NCI-H446 treated with DMSO at 0.1 percent for 48 hours (cell line): Measurements from ENCODE around the gene DNTTIP2.
"Not testable (repeated sequence)": the region's sequence is repeated elsewhere in the genome, so short reads cannot be mapped to it uniquely, and the experiment has no call there.

Experiments used
- DNase-seq: peaks from one replicate; lab custom pipeline; 2025; lab: John Stamatoyannopoulos, UW

The DNTTIP2 gene, protein sequence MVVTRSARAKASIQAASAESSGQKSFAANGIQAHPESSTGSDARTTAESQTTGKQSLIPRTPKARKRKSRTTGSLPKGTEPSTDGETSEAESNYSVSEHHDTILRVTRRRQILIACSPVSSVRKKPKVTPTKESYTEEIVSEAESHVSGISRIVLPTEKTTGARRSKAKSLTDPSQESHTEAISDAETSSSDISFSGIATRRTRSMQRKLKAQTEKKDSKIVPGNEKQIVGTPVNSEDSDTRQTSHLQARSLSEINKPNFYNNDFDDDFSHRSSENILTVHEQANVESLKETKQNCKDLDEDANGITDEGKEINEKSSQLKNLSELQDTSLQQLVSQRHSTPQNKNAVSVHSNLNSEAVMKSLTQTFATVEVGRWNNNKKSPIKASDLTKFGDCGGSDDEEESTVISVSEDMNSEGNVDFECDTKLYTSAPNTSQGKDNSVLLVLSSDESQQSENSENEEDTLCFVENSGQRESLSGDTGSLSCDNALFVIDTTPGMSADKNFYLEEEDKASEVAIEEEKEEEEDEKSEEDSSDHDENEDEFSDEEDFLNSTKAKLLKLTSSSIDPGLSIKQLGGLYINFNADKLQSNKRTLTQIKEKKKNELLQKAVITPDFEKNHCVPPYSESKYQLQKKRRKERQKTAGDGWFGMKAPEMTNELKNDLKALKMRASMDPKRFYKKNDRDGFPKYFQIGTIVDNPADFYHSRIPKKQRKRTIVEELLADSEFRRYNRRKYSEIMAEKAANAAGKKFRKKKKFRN

DNA sequence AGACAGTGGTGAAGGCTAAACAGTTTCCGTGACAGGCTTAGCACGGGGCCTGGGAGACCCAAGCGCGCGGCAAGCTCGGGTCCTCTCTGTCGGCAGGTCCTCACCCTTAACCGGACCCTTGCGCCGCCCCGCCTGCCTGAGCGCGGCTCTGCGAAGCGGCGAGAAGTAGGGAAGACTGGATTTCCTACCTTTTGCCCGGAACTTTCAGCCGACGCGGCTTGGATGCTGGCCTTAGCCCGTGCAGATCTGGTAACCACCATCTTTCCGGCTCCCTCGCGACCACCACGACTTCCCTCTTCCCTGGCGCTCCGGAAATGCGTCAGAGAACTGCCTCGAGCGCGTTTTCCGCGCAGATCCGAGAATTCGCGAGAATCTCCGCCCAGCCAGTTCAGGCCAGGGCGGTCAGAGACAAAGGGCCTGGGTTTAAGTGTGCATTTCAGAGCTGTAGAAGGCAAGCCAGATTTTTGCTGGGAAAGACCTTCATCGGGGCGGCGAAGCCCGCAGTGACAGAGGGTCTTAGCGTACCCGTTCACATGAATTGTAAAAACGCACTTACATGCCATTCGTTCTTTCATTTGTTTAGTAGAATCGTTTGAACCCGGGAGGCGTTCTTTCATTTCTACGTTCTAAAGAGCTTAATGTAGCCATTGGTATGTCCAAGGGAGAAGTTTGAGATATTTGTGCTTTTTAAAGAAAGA, at the start of gene DNTTIP2:
DNTTIP2 (minus strand) TSS at position 318 of the 698 bp plus-strand sequence; CDS start at position 260, 58 bp downstream.
- peak; percentile 82 for DNase-seq

GRCh38 chr1:93925206-93925605, 46.2 kb upstream of the DNTTIP2 start:
- DNase-seq: no peak

DNA sequence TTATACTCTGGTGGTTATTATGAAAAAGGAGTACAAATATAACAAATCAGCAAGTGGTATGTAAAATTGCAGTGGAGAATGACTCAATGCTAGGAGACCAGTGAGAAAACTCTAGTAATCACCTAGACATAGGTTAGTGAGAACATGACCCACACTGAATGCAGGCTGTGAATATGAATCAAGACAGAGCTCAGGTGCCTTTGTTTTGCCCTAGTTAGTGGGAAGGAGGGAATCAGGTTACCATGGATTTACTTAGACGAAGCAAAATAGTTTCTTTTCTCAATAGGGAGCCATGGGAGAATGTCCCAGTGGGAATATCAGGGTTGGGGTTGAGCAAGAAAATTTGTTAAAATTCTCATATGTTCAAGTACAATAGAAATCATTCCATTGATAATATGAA, 40.8 kb upstream of the DNTTIP2 start:
- no peak for DNase-seq

DNA sequence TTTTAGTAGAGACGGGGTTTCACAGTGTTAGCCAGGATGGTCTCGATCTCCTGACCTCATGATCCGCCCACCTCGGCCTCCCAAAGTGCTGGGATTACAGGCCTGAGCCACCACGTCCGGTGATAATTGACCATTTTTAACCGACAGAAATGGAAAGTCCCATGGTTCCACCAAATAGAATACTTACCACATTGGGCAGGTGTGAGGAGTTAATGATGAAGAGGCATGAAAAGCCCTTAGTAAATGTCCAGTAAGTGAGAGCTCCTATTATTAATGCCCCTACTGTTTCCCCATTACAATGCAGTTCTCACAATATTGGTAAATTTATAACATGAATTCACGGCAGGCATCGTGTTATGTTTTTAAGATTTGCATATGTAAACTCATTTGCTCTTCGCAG, 38.3 kb upstream of the DNTTIP2 start:
- DNase-seq: no peak

- not testable (repeated sequence) for DNase-seq
These were observed 31.9 kb upstream of the DNTTIP2 start for GRCh38 chr1:93910880-93911279.

GRCh38 chr1:93910305-93910704, 31.3 kb upstream of the DNTTIP2 start:
- no peak for DNase-seq

DNA sequence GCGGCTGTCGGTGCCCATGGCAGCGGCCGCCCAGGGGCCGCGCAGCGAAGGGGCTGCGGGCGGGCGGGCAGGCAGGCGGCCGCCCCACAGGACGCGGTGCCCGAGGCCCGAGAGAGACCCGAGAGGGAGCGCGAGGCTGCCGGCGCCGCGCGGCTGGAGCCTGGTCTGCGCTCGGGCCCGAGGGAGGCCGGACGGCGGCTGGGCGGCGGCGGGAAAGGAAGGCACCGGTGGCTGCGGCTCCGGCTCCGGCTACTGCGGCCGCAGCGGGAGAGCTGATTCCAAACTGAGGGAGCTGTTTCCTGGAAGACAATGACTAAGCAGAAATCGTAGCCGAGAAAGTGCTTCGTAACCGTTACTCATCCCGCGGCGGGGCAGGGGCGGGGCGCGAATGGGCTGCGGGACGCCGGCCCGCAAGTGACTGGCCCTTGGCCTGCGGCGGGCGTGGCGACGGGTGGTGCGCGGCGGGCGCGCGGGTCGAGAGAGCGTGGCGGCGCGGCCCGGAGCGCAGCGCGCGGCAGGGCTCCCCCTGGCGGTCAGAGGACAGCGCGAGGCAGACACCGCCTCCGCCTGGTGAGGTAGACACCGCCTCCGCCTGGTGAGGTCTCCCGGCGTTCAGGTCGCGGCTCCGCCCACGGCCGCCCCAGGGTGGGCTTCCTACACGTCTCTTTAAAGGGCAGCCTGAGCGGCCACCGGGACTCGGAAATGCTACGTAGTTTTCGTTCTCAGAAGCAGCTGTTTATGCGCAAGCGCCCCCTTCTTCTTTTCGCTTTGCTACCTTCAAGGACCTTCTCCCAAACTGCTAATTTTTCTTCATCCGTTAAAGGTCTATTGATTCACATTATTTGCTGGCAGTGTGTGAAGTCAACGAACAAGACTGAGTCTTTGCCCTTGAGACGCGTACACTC, 30.4 kb upstream of the DNTTIP2 start, which contains the start of gene GCLM:
GCLM (minus strand) TSS at position 285 of the 905 bp plus-strand sequence; CDS start at position 18, 267 bp downstream.
- DNase-seq: peak; percentile 76

DNA sequence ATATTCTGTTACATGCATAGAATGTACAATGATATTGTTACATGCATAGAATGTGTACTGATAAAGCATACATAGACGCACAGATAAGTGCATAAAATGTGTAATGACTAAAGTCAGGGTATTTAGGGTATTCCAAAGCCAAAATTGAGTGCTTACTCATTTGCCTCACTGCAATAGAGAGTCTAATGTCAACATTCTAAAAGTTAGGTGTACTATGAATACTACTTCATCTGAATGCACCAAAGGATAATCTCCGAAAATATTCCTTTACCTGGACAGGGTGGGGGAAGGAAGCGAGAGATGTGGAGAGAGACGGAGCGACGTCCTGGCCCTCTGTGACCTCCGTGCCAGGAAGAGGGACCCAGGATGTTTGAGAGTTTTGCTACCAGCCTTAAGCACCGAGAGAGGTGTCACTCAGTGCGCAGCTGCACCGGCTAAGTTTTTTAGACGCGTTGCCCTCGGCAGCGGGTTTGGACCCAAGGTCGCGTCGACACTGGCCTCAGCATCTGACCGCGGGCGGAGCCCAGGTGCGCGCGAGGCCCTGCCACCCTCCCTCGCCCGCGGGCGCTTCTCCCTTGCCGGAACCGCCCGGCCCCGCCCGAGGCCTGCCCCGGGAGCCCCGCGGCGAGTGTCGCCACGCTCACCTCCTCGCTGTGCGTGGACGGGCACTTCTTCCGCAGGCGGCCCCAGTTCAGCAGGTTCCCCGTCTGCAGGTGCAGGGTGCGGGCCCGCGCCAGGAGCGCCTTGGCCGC, 29.6 kb upstream of the DNTTIP2 start:
- no peak for DNase-seq

- peak; percentile 23 for DNase-seq
These were observed 28.7 kb upstream of the DNTTIP2 start for GRCh38 chr1:93907718-93908117.

GRCh38 chr1:93906480-93906879, 27.5 kb upstream of the DNTTIP2 start:
- no peak for DNase-seq

DNA sequence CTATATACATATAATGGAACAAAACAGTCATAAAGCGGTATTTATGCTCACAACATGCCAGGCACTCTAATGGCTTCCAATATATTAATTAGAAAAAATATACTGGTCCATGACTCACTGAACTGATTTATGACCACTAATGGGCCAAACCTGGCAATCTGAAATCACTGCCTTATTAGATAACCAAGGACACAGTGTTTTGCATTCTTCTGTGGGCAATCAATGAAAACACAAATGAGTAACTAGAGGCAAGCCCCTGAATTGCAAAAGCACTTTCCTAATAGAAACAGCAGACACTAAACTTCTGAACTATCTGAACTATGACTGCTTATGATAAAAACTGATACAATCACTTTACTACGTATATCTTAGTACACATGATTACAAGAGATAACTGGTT, 26.7 kb upstream of the DNTTIP2 start:
- no peak for DNase-seq

- no peak for DNase-seq
These were observed 26.0 kb upstream of the DNTTIP2 start for GRCh38 chr1:93905051-93905450.

- no peak for DNase-seq
These were observed 25.2 kb upstream of the DNTTIP2 start for GRCh38 chr1:93904228-93904627.

DNA sequence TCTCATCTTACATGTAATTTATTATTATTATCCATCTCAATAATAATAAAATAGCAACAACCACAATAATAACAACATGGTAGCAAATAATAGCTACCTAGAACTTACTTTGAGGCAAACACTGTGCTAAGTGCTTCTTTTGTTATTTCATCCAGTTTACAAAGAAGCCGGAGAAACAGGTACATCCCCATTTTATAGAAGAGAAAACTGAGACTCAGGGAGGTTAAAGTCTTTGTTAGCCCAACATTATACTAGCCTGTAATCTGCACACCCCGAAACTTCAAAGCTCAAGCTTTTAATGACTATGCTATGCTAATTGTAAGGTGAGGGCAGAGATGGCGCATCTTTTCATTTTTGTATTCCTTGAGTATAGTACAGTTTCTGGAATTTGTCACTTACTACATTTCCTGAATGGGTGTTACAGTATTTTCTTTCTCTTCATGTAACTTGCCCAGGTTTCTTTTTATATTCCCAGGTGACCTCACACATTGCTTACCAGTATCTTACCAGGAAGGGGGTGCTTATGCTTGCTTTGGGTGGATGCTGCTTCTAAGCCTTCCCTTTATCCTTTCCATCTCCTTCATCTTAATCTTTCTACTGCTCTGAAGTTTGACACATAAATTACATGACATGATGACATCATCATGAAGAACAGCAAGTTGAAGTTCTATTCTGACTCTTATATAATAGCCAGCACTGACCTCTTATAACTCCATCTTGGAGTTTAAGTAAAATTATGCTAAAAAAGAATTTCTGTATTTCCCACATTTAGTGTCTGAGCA, 21.9 kb upstream of the DNTTIP2 start:
- DNase-seq: no peak

- no peak for DNase-seq
These were observed 20.7 kb upstream of the DNTTIP2 start for GRCh38 chr1:93899543-93900207.

GRCh38 chr1:93888900-93889299, 9.9 kb upstream of the DNTTIP2 start:
- DNase-seq: no peak

- no peak for DNase-seq
These were observed 3.3 kb upstream of the DNTTIP2 start for GRCh38 chr1:93882269-93882668.

GRCh38 chr1:93880731-93881130, 1.7 kb upstream of the DNTTIP2 start:
- DNase-seq: no peak

- DNase-seq: no peak
These were observed 511 bp downstream of the DNTTIP2 start for GRCh38 chr1:93878501-93878888.
